ENCODE data around the gene NPC2. TPM values are rescaled to one million over a fixed set of nuclear protein-coding genes. Genes with fewer than 3 reads are reported as not detected.

Gene NPC2
- total and polyA plus RNA-seq, 9 of the 15 experiments (the other 6 are each of a cell fraction or from before 2014, with no cell fraction given): 16.6 to 74.1 (median 32.6) TPM

GRCh38 chr14:74533576-74533975, 40.5 kb upstream of the NPC2 start (continued):
- TF ChIP-seq E4F1 (CRISPR knock-in tag; IDR thresholded peaks at IDR 0.05; ENCODE audit: borderline replicate concordance): no peak
- no peak for TF ChIP-seq WHSC1 (IDR thresholded peaks at IDR 0.05; ENCODE audit: low read length)
- TF ChIP-seq, protein P1, sequence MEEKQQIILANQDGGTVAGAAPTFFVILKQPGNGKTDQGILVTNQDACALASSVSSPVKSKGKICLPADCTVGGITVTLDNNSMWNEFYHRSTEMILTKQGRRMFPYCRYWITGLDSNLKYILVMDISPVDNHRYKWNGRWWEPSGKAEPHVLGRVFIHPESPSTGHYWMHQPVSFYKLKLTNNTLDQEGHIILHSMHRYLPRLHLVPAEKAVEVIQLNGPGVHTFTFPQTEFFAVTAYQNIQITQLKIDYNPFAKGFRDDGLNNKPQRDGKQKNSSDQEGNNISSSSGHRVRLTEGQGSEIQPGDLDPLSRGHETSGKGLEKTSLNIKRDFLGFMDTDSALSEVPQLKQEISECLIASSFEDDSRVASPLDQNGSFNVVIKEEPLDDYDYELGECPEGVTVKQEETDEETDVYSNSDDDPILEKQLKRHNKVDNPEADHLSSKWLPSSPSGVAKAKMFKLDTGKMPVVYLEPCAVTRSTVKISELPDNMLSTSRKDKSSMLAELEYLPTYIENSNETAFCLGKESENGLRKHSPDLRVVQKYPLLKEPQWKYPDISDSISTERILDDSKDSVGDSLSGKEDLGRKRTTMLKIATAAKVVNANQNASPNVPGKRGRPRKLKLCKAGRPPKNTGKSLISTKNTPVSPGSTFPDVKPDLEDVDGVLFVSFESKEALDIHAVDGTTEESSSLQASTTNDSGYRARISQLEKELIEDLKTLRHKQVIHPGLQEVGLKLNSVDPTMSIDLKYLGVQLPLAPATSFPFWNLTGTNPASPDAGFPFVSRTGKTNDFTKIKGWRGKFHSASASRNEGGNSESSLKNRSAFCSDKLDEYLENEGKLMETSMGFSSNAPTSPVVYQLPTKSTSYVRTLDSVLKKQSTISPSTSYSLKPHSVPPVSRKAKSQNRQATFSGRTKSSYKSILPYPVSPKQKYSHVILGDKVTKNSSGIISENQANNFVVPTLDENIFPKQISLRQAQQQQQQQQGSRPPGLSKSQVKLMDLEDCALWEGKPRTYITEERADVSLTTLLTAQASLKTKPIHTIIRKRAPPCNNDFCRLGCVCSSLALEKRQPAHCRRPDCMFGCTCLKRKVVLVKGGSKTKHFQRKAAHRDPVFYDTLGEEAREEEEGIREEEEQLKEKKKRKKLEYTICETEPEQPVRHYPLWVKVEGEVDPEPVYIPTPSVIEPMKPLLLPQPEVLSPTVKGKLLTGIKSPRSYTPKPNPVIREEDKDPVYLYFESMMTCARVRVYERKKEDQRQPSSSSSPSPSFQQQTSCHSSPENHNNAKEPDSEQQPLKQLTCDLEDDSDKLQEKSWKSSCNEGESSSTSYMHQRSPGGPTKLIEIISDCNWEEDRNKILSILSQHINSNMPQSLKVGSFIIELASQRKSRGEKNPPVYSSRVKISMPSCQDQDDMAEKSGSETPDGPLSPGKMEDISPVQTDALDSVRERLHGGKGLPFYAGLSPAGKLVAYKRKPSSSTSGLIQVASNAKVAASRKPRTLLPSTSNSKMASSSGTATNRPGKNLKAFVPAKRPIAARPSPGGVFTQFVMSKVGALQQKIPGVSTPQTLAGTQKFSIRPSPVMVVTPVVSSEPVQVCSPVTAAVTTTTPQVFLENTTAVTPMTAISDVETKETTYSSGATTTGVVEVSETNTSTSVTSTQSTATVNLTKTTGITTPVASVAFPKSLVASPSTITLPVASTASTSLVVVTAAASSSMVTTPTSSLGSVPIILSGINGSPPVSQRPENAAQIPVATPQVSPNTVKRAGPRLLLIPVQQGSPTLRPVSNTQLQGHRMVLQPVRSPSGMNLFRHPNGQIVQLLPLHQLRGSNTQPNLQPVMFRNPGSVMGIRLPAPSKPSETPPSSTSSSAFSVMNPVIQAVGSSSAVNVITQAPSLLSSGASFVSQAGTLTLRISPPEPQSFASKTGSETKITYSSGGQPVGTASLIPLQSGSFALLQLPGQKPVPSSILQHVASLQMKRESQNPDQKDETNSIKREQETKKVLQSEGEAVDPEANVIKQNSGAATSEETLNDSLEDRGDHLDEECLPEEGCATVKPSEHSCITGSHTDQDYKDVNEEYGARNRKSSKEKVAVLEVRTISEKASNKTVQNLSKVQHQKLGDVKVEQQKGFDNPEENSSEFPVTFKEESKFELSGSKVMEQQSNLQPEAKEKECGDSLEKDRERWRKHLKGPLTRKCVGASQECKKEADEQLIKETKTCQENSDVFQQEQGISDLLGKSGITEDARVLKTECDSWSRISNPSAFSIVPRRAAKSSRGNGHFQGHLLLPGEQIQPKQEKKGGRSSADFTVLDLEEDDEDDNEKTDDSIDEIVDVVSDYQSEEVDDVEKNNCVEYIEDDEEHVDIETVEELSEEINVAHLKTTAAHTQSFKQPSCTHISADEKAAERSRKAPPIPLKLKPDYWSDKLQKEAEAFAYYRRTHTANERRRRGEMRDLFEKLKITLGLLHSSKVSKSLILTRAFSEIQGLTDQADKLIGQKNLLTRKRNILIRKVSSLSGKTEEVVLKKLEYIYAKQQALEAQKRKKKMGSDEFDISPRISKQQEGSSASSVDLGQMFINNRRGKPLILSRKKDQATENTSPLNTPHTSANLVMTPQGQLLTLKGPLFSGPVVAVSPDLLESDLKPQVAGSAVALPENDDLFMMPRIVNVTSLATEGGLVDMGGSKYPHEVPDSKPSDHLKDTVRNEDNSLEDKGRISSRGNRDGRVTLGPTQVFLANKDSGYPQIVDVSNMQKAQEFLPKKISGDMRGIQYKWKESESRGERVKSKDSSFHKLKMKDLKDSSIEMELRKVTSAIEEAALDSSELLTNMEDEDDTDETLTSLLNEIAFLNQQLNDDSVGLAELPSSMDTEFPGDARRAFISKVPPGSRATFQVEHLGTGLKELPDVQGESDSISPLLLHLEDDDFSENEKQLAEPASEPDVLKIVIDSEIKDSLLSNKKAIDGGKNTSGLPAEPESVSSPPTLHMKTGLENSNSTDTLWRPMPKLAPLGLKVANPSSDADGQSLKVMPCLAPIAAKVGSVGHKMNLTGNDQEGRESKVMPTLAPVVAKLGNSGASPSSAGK (IDR thresholded peaks at IDR 0.05): no peak
- TF ChIP-seq ZNF212 (CRISPR knock-in tag; IDR thresholded peaks at IDR 0.05): no peak
- TF ChIP-seq ZBED1 (IDR thresholded peaks at IDR 0.05): no peak
- TF ChIP-seq MEF2A (IDR thresholded peaks at IDR 0.05; ENCODE audit: control insufficient read depth, low read depth, low read length): no peak

All from K562 (cell line).